DOHH2 (cell line): ENCODE data around the gene MACC1.
"Not testable (repeated sequence)": the region's sequence is repeated elsewhere in the genome, so short reads cannot be mapped to it uniquely, and the experiment has no call there.

Experiments
- H3F3A ChIP-seq: fragments of 200-600 bp; sonication (generic), shearing (Covaris generic); 2 replicates; pipeline ENCODE4 v1.6.0; 2016; ENCODE audit warnings: antibody characterized with exemption, mild to moderate bottlenecking; ENCODE audit not compliant: control insufficient read depth, insufficient read depth
- H3K27ac ChIP-seq: fragments of 200-600 bp; sonication (generic); 2 replicates; pipeline ENCODE4 v1.5.1; 2014; ENCODE audit warnings: low read depth, mild to moderate bottlenecking, low read length, moderate library complexity
- H3K27me3 ChIP-seq: fragments of 200-600 bp; sonication (generic); 2 replicates; pipeline ENCODE4 v1.6.1; 2014; ENCODE audit warnings: mild to moderate bottlenecking, low read length, mixed read lengths; ENCODE audit not compliant: control insufficient read depth
- H3K36me3 ChIP-seq: fragments of 200-600 bp; sonication (generic); 2 replicates; pipeline ENCODE4 v1.6.1; 2014; ENCODE audit warnings: mild to moderate bottlenecking, low read length, moderate library complexity, mixed read lengths; ENCODE audit not compliant: control insufficient read depth
- H3K4me1 ChIP-seq: fragments of 200-600 bp; sonication (generic); 2 replicates; pipeline ENCODE4 v1.6.1; 2014; ENCODE audit warnings: mild to moderate bottlenecking, low read length, mixed read lengths; ENCODE audit not compliant: control insufficient read depth
- H3K4me2 ChIP-seq: fragments of 200-600 bp; sonication (generic); 2 replicates; pipeline ENCODE4 v1.6.0; 2014; ENCODE audit warnings: mild to moderate bottlenecking, low read length, moderate library complexity
- H3K4me3 ChIP-seq: fragments of 200-600 bp; sonication (generic); 2 replicates; pipeline ENCODE4 v1.5.1; 2014; ENCODE audit warnings: mild to moderate bottlenecking, low read length, mixed read lengths
- H3K79me2 ChIP-seq: fragments of 200-600 bp; sonication (generic); 2 replicates; pipeline ENCODE4 v1.6.1; 2014; ENCODE audit warnings: mild to moderate bottlenecking, low read length, mixed read lengths; ENCODE audit not compliant: control insufficient read depth
- H3K9me2 ChIP-seq: fragments of 200-600 bp; sonication (generic); replicated peaks from 2 replicates; pipeline ENCODE4 v1.6.1; 2014; ENCODE audit warnings: mild to moderate bottlenecking, low read length, mixed read lengths; ENCODE audit not compliant: control insufficient read depth
- H3K9me3 ChIP-seq: fragments of 200-600 bp; sonication (generic); 2 replicates; pipeline ENCODE4 v1.6.1; 2014; ENCODE audit warnings: antibody characterized with exemption, low read length, mixed read lengths; ENCODE audit not compliant: control insufficient read depth, insufficient read depth
- H4K20me1 ChIP-seq: fragments of 200-600 bp; sonication (generic); 2 replicates; pipeline ENCODE4 v1.6.0; 2014; ENCODE audit warnings: low read depth, mild to moderate bottlenecking, antibody characterized with exemption, low read length, moderate library complexity; ENCODE audit not compliant: control insufficient read depth, insufficient read depth
- EZH2phosphoT487 ChIP-seq: fragments of 200-600 bp; sonication (generic); IDR thresholded peaks from 2 replicates; pipeline ENCODE4 v1.6.1; 2017; ENCODE audit warnings: borderline replicate concordance, mild to moderate bottlenecking, antibody characterized with exemption, low read length, moderate library complexity, mixed read lengths
- TF ChIP-seq, protein P1 (sequence below): fragments of 200-600 bp; sonication (generic); IDR thresholded peaks from one replicate; pipeline ENCODE4 v1.5.1; 2014; ENCODE audit warnings: antibody characterized with exemption, mild to moderate bottlenecking, low read depth, low read length; ENCODE audit not compliant: poor library complexity, severe bottlenecking

The MACC1 gene

DNA sequence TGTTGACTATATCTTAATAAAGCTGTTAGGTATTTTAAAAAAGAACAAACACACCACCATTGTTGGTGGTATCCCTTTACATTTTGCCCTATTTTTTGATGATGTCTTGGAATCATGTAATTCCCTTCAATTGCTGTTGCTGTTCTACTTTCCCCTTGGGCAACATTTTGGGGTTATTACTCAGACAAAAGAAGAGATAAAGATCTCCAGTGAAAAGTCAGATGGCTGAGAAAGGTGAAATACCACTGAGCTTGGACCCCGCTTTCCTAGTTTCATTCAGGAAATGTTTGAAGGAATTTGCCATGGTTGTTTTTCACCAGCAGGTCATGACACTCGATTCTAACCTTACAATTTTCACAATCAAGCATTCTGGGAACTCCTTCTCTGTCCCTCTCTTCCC is 84.6 kb downstream of the MACC1 start:
- no peak overlapping the region for H3K4me2 ChIP-seq
- H3K9me3 ChIP-seq = no peaks in the 10 kb centered on the region
- H3K27ac ChIP-seq = no peak overlapping the region
- H3K4me3 ChIP-seq = no peak overlapping the region
- no peaks in the 10 kb centered on the region for H3K9me2 ChIP-seq
- TF ChIP-seq, protein P1, sequence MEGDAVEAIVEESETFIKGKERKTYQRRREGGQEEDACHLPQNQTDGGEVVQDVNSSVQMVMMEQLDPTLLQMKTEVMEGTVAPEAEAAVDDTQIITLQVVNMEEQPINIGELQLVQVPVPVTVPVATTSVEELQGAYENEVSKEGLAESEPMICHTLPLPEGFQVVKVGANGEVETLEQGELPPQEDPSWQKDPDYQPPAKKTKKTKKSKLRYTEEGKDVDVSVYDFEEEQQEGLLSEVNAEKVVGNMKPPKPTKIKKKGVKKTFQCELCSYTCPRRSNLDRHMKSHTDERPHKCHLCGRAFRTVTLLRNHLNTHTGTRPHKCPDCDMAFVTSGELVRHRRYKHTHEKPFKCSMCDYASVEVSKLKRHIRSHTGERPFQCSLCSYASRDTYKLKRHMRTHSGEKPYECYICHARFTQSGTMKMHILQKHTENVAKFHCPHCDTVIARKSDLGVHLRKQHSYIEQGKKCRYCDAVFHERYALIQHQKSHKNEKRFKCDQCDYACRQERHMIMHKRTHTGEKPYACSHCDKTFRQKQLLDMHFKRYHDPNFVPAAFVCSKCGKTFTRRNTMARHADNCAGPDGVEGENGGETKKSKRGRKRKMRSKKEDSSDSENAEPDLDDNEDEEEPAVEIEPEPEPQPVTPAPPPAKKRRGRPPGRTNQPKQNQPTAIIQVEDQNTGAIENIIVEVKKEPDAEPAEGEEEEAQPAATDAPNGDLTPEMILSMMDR = no peak
- no peak for TF ChIP-seq EZH2phosphoT487
- H3K79me2 ChIP-seq = no peaks in the 10 kb centered on the region
- H3K27me3 ChIP-seq = no peaks in the 10 kb centered on the region
- no peaks in the 10 kb centered on the region for H3F3A ChIP-seq
- H3K36me3 ChIP-seq = no peaks in the 10 kb centered on the region
- H4K20me1 ChIP-seq = no peaks in the 10 kb centered on the region
- H3K4me1 ChIP-seq = no peaks in the 10 kb centered on the region

DNA sequence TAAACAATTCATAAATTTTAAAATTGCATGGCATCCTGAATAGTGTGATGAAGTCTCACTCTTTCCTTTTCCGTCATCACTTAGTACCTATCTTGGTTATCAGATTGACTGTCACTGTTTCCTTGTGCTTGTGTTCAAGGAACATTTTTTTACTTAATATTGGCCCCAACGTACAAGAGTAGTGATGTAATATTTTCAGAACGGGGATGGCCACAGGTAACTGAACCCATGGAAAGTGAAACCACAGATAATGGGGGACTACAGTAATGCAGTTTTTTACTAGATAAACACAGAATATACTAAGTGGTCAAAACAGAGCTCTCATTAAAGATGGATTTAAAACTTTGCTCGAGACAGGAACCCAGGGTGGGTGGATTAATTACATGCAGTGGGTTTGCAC is 85.4 kb downstream of the MACC1 start:
- no peaks in the 10 kb centered on the region for H3K4me1 ChIP-seq
- H3K4me3 ChIP-seq = no peak overlapping the region
- no peaks in the 10 kb centered on the region for H3K79me2 ChIP-seq
- TF ChIP-seq, protein P1 = no peak
- no peak for TF ChIP-seq EZH2phosphoT487
- no peaks in the 10 kb centered on the region for H3K9me3 ChIP-seq
- H3K27ac ChIP-seq = no peak overlapping the region
- H4K20me1 ChIP-seq = no peaks in the 10 kb centered on the region
- H3K36me3 ChIP-seq = no peaks in the 10 kb centered on the region
- H3F3A ChIP-seq = no peaks in the 10 kb centered on the region
- H3K4me2 ChIP-seq = no peak overlapping the region
- no peaks in the 10 kb centered on the region for H3K9me2 ChIP-seq
- no peaks in the 10 kb centered on the region for H3K27me3 ChIP-seq

DNA sequence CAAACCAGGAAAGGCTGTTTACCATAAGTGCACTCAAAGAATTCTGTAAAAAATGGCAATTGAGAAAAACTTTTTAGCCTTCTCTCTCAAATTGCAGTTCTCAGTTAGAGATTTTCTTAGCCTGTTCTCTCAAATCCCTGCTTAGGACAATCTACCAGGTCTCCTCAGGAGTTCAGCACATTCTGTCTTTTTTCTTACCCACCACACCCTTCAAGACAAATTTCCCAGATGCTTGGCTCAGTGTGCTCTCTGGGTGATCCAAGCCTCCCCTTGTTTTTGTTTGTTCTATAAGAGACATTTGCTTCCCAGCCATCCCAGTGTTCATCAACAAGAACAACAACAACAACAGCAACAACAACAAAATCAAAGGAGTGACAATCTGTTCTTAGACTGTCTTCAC is 87.3 kb downstream of the MACC1 start:
- H3K4me3 ChIP-seq = no peak overlapping the region
- H3K27ac ChIP-seq = no peak overlapping the region
- H3K9me3 ChIP-seq = no peaks in the 10 kb centered on the region
- no peaks in the 10 kb centered on the region for H4K20me1 ChIP-seq
- no peaks in the 10 kb centered on the region for H3K9me2 ChIP-seq
- H3F3A ChIP-seq = no peaks in the 10 kb centered on the region
- H3K36me3 ChIP-seq = no peaks in the 10 kb centered on the region
- no peak overlapping the region for H3K4me2 ChIP-seq
- TF ChIP-seq EZH2phosphoT487 = no peak
- H3K79me2 ChIP-seq = no peaks in the 10 kb centered on the region
- no peaks in the 10 kb centered on the region for H3K4me1 ChIP-seq
- H3K27me3 ChIP-seq = no peaks in the 10 kb centered on the region

DNA sequence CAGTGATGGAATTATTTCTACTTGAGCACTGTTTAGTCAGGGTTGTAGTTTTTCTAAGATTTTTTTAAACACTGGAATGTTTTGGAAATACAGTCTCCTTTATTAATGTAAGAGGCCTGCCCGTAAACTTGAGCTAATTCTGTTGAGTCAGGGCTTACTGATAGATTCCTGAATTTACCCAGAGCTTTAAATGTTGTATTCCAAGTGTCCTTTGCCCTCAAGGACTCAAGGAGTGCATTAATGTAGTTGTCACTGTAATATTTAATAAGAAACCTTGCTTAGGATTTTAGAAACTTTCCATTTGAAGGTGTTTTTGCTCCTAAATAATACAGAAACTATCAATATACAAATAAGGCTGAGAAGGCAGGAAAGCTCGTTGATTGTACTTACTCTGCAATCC is 89.2 kb downstream of the MACC1 start:
- Histone ChIP-seq H3K27me3 (no peaks in the 10 kb centered on the region), H4K20me1 (no peaks in the 10 kb centered on the region), H3F3A (no peaks in the 10 kb centered on the region), H3K9me2 (no peaks in the 10 kb centered on the region), H3K27ac (no peak overlapping the region), H3K9me3 (no peaks in the 10 kb centered on the region), H3K4me3 (no peak overlapping the region), H3K36me3 (no peaks in the 10 kb centered on the region), H3K4me2 (no peak overlapping the region), H3K79me2 (no peaks in the 10 kb centered on the region), H3K4me1 (no peaks in the 10 kb centered on the region)
- no peak for TF ChIP-seq EZH2phosphoT487
- TF ChIP-seq, protein P1 = no peak

DNA sequence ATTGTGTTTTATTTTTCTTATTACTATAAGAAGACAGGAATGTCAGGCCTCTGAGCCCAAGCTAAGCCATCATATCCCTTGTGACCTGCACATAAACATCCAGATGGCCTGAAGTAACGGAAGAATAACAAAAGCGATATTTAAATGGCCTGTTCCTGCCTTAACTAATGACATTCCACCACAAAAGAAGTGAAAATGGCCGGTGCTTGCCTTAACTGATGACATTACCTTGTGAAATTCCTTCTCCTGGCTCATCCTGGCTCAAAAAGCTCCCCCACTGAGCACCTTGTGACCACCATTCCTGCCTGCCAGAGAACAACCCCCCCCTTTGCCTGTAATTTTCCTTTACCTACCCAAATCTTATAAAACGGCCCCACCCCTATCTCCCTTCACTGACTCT is 91.1 kb downstream of the MACC1 start:
- not testable (repeated sequence) for H3K9me2 ChIP-seq, H3K9me3 ChIP-seq, H3K4me2 ChIP-seq, H3K27me3 ChIP-seq, H3K4me3 ChIP-seq, H4K20me1 ChIP-seq, H3F3A ChIP-seq, H3K36me3 ChIP-seq, H3K79me2 ChIP-seq, H3K4me1 ChIP-seq, H3K27ac ChIP-seq

DNA sequence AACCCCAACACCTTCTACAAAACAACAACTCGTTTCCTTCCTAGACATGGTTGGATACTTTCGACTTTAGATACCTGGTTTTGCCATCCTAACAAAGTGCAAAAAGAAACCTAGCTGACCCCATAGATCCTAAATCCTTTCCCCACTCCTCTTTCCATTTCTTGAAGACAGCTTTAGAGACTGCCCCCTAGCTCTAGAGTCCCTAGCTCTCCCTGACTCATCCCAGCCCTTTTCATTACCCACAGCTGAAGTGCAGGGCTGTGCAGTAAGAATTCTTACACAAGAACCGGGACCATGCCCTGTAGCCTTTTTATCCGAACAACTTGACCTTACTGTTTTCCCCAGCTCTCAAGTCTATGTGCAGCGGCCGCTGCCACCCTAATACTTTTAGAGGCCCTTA is 93.1 kb downstream of the MACC1 start:
- H3K36me3 ChIP-seq, H3K4me2 ChIP-seq, H3K27me3 ChIP-seq, H3F3A ChIP-seq, H3K79me2 ChIP-seq, H3K4me3 ChIP-seq, H3K9me2 ChIP-seq, H3K4me1 ChIP-seq, H3K9me3 ChIP-seq, H3K27ac ChIP-seq, H4K20me1 ChIP-seq: not testable (repeated sequence)
